GM12864 (cell line): ENCODE measurements around the gene FLRT1.

ENCODE experiments used
- DNase-seq: peaks from one replicate; pipeline ENCODE4 v3.0.0-alpha.2; 2011; ENCODE audit warnings: low read depth
- H3K4me3 ChIP-seq: 2 replicates; pipeline ENCODE4 v1.5.1; 2011; ENCODE audit warnings: mild to moderate bottlenecking, low read depth, low read length, control low read depth
- TF ChIP-seq, protein P1 (sequence below): IDR thresholded peaks from 2 replicates; pipeline ENCODE4 v1.5.1; 2011; ENCODE audit warnings: low read depth, mild to moderate bottlenecking, moderate library complexity, low read length, control low read depth, inconsistent platforms; ENCODE audit errors: missing control alignments

The FLRT1 gene

DNA sequence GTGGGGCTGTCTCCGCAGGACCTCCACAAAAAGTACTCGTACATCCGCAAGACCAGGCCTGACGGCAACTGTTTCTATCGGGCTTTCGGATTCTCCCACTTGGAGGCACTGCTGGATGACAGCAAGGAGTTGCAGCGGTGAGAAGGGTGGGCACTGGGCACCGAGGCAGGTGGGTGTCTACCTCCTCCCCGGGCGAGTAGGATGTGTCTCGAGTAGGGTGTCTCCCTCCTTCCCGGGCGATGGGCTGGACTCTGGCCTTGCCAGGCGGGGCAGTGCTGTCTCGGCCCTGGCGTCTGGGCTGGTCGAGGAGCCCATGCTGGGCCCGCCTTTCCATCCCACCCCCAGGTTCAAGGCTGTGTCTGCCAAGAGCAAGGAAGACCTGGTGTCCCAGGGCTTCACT is 39.2 kb upstream of the FLRT1 start:
- no peak for DNase-seq
- TF ChIP-seq, protein P1, sequence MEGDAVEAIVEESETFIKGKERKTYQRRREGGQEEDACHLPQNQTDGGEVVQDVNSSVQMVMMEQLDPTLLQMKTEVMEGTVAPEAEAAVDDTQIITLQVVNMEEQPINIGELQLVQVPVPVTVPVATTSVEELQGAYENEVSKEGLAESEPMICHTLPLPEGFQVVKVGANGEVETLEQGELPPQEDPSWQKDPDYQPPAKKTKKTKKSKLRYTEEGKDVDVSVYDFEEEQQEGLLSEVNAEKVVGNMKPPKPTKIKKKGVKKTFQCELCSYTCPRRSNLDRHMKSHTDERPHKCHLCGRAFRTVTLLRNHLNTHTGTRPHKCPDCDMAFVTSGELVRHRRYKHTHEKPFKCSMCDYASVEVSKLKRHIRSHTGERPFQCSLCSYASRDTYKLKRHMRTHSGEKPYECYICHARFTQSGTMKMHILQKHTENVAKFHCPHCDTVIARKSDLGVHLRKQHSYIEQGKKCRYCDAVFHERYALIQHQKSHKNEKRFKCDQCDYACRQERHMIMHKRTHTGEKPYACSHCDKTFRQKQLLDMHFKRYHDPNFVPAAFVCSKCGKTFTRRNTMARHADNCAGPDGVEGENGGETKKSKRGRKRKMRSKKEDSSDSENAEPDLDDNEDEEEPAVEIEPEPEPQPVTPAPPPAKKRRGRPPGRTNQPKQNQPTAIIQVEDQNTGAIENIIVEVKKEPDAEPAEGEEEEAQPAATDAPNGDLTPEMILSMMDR = no peak
- no peak overlapping the region for H3K4me3 ChIP-seq

- H3K4me3 ChIP-seq = no peak overlapping the region
- DNase-seq = no peak
- TF ChIP-seq, protein P1 = no peak
Measured at GRCh38 chr11:63997104-63997700, 38.5 kb upstream of the FLRT1 start.

GRCh38 chr11:63997801-63998337 is 37.9 kb upstream of the FLRT1 start:
- TF ChIP-seq, protein P1 = no peak
- DNase-seq = no peak
- H3K4me3 ChIP-seq = no peak overlapping the region

- TF ChIP-seq, protein P1 = no peak
- DNase-seq = no peak
- no peak overlapping the region for H3K4me3 ChIP-seq
Measured at GRCh38 chr11:63998558-63999348, 37.0 kb upstream of the FLRT1 start.

GRCh38 chr11:63999349-64000025 is 36.2 kb upstream of the FLRT1 start:
- H3K4me3 ChIP-seq = no peak overlapping the region
- TF ChIP-seq, protein P1 = no peak
- DNase-seq = no peak

DNA sequence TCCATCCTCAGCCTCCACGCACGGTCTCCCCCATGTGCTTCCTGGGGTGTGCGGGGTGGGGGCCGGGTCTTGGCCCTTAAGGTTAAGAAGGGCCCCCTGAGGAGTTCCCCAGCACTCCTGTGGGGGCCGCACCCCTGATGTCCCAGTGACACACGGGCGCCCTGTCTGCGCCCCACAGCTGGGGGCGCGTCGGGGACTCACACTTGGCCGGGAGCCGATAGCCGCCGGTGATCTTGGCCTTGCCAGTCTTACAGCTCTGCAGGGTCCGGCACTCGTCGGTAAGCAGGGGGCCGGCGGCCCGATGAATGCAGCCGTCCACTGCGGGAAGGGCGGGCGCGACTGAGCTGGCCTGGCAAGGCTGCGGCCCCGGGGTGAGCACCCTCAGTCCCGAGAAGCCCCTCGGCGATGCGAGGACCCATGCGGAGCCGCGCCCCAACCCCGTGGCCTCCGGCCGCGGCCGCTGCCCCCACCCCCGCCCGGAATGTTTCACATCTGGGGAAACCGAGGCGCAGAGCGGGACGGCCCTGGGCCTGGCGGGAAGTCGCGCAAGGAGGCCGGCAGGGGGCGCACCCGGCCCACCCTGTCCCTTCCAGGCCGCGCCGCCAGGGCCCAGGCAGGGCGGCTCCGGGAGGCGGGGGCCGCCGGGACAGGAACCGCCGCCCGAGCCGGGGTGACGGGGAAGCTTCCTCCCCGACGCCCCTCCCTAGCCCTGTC is 35.5 kb upstream of the FLRT1 start:
- peak; percentile 18 for DNase-seq
- TF ChIP-seq, protein P1 = peak; percentile 63
- H3K4me3 ChIP-seq = no peak overlapping the region; the same call in 1 of the 2 replicates
